HG03139 (cell line): Measurements from ENCODE around the gene CTNND2.

Experiments used
- ATAC-seq: cut with Tn5 transposase; IDR thresholded peaks from one replicate; pipeline ENCODE4 v1.9.1; 2021; ENCODE audit not compliant: unreplicated experiment

CTNND2 gene

GRCh38 chr5:10949856-10950630 is 954.2 kb downstream of the CTNND2 start:
- ATAC-seq, result no peak

GRCh38 chr5:10946050-10946449 is 958.2 kb downstream of the CTNND2 start:
- ATAC-seq, result no peak

GRCh38 chr5:10941900-10942299 is 962.3 kb downstream of the CTNND2 start:
- no peak for ATAC-seq

- no peak for ATAC-seq
These were observed 968.0 kb downstream of the CTNND2 start for GRCh38 chr5:10936081-10936855.

- no peak for ATAC-seq
These were observed 968.7 kb downstream of the CTNND2 start for GRCh38 chr5:10935536-10935935.

GRCh38 chr5:10934783-10935355 is 969.4 kb downstream of the CTNND2 start:
- ATAC-seq, result no peak

- ATAC-seq, result no peak
These were observed 971.1 kb downstream of the CTNND2 start for GRCh38 chr5:10933121-10933520.

- no peak for ATAC-seq
These were observed 971.8 kb downstream of the CTNND2 start for GRCh38 chr5:10932426-10932825.

- no peak for ATAC-seq
These were observed 976.6 kb downstream of the CTNND2 start for GRCh38 chr5:10927608-10928007.

GRCh38 chr5:10923310-10923709 is 980.9 kb downstream of the CTNND2 start:
- ATAC-seq, result no peak
